GM19240 (cell line): ENCODE results near the gene AP5S1.

ENCODE experiments used
- DNase-seq: peaks from one replicate; pipeline ENCODE4 v3.0.0; 2011; ENCODE audit warnings: low spot score; ENCODE audit not compliant: insufficient read length

The AP5S1 gene, protein sequence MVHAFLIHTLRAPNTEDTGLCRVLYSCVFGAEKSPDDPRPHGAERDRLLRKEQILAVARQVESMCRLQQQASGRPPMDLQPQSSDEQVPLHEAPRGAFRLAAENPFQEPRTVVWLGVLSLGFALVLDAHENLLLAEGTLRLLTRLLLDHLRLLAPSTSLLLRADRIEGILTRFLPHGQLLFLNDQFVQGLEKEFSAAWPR

GRCh38 chr20:3820048-3820900, at the start of gene AP5S1:
TSS of gene AP5S1 (plus strand) at chr20:3820547. CDS start at chr20:3822118, 1,571 bp downstream.
- DNase-seq: peak; percentile 89

- no peak for DNase-seq
Measured at GRCh38 chr20:3771552-3772058, 48.7 kb upstream of the AP5S1 start.

DNA sequence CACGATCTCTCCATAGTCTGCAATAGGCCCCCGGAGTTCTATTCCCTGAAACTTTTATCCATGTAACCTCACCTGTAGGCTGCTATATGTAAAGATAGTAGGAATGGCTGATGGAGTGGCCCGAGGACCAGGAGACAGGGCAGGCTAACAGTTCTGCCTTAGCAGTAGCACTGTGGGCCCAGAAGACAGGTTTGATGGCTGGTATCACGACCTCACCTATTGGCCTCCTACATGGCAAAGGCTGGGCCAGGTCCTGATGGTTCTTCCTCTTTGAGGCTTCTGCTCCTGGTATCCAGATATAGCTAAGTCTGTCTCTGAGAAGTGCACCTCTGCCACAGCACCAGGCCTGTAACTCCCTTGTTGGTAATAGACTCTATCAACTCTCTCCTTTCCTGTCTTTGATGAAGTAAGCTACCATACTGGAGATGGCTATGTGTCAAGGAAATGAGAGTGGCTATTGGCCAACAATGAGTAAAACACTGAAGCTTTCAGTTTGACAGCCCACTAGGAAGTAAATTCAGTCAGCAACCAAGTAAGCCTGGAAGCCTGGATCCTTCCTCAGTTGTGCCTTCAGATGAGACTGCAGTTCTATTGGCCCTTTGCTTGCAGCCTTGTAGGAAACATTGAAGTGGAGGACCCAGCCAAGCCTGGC, 44.8 kb upstream of the AP5S1 start:
- DNase-seq: no peak

DNA sequence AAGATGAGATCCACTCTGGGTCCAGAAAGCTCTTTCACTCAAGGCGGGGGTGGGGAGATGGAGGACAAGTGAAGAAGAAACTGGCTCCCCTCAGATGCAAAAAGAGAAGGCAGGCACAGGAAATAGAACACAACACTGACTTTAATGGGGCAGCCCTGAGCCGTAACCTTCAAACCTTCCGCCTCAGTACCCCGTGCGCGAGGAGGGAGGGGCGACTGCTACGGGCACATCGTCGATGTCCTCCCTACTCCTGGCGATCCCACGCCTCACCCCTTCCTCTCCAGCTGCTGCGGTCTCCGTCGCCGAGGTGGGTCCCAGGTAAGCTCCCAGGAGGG, 43.0 kb upstream of the AP5S1 start:
- no peak for DNase-seq

- no peak for DNase-seq
Measured at GRCh38 chr20:3777716-3778629, 42.4 kb upstream of the AP5S1 start.

DNA sequence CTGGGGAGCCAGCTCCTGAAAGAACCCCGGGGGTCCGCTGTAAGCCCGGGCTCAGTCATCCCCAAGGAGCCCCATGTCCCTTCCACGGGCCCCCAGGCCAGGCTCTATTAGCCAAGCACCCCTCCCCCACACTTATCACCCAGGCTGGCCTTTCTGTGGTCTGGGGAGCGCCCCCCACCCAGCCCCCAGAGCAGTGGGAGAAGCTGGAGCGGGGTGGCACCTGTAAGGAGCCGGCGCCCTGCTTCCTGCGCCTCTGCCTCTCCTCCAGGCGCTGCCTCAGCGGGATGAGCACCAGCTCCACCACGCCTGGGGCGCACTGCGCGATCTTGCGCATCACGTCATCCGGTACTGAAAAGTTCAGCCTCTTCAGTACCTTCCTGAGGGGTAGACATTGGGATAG, 41.4 kb upstream of the AP5S1 start:
- no peak for DNase-seq

GRCh38 chr20:3781153-3781910, 39.0 kb upstream of the AP5S1 start, which contains the start of gene SPEF1:
TSS of gene SPEF1 (minus strand) at chr20:3781448. CDS start at chr20:3781287, 161 bp downstream.
- DNase-seq: peak; percentile 92

DNA sequence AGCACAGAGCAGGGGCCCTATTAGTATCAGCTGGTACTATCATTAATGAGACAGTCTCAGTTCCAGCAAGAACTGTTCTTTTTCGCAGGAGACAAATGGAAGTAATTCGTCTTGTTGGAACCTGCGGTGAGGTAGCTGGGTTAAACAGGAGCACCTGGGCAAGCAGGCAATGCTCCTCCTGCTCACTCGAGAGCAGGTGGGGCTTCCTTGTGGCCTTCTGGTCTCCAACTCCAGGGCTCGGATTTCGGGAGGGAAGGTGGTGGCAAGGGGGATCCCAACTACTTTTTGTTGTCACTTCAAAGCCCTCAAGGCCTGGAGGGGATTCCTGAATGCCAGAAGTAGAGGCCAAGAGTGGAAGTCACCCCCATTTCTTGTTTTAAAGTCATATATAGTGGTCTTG, 37.8 kb upstream of the AP5S1 start:
- DNase-seq: no peak

- DNase-seq: no peak
Measured at GRCh38 chr20:3783068-3783489, 37.3 kb upstream of the AP5S1 start.

GRCh38 chr20:3783511-3784195, 36.7 kb upstream of the AP5S1 start:
- DNase-seq: no peak

GRCh38 chr20:3784216-3784853, 36.0 kb upstream of the AP5S1 start:
- DNase-seq: no peak

GRCh38 chr20:3784863-3785239, 35.5 kb upstream of the AP5S1 start:
- DNase-seq: no peak

- no peak for DNase-seq
Measured at GRCh38 chr20:3785240-3786125, 34.9 kb upstream of the AP5S1 start.

- no peak for DNase-seq
Measured at GRCh38 chr20:3786126-3786484, 34.2 kb upstream of the AP5S1 start.

- peak; percentile 94 for DNase-seq
Measured at GRCh38 chr20:3786665-3787323, 33.6 kb upstream of the AP5S1 start, which contains the start of gene CENPB. TSS of gene CENPB (minus strand) at chr20:3786740. CDS start at chr20:3786483, 257 bp downstream.

DNA sequence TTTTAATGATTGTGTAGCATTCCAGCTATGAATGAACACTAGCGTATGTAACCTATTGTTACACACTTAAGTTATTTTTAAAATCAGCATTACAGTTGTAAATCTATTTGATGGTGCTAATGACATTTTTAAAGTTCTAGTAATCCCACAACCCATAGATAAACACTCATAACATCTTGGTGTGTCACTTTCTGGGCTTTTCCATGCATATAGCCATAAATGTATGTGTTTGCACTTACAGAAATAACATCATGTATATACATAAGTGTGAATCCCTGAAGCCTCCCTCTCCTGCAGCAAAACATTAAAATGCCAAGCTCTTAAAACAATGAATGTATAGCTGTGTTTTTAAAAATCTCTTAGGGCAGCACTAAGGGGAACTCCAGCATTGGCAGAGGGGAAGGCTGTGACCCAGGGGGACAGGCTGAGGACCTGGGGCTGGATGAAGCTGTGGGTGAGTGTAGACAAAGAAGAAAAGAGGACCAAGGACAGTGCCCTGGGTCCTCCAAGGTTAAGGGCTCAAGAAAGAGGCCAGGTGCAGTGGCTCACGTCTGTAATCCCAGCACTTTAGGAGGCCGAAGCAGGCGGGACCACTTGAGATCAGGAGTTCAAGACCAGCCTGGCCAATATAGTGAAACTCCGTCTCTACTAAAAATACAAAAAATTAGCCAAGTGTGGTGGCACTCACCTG, 32.9 kb upstream of the AP5S1 start:
- DNase-seq: no peak

DNA sequence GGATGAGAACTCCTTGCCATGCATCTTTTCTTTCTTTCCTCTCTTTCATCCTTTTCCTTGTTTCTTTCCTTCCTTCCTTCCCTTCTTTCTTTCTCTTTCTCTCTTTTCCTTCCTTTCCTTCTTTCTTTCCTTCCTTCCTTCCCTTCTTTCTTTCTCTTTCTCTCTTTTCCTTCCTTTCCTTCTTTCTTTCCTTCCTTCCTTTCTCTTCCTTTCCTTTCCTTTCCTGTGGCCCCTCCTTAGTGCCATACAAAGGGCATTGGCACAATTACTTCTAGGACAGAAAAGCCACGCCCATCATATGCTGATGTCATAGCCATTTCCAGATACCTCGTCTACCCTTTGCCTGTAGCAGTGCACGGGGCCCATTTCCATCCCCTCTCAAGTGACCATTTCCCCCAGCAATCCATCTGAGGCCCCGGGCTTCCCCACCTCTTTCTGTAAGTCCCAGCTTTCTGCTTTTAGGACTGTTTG, 31.6 kb upstream of the AP5S1 start:
- no peak for DNase-seq
